Keratinocyte (primary cell): ENCODE results near the gene PHRF1. TPM values are rescaled to one million over a fixed set of nuclear protein-coding genes. Genes with fewer than 3 reads are reported as not detected.

Experiments used
- DNase-seq: peaks from one replicate; pipeline ENCODE4 v3.0.0-alpha.2; 2011; ENCODE audit warnings: low read depth, missing footprints, low spot score
- FAIRE-seq: peaks from 2 replicates; lab custom pipeline; 2011; peaks lifted over from hg19 to GRCh38; lab: Jason Lieb, UNC
- H2AFZ ChIP-seq: 2 replicates; pipeline ENCODE4 v1.6.0; 2012; ENCODE audit warnings: low read length, control low read depth, inconsistent platforms; ENCODE audit not compliant: control insufficient read depth
- H3K27ac ChIP-seq: 2 replicates; pipeline ENCODE4 v1.5.1; 2011; ENCODE audit warnings: low read length; ENCODE audit not compliant: control insufficient read depth, insufficient read depth
- H3K27me3 ChIP-seq: 3 replicates; pipeline ENCODE4 v1.6.0; 2011; ENCODE audit warnings: low read length; ENCODE audit not compliant: control insufficient read depth, insufficient read depth; ENCODE audit errors: extremely low read depth
- H3K36me3 ChIP-seq, 2 experiments: 2 replicates in 1 of 2; 3 replicates in 1 of 2; pipeline ENCODE4 v1.5.1; 2011; ENCODE audit warnings: low read length in 2 of 2, mild to moderate bottlenecking in 1 of 2; ENCODE audit not compliant: control insufficient read depth in 2 of 2, insufficient read depth in 2 of 2; ENCODE audit errors: extremely low read depth in 1 of 2
- H3K4me1 ChIP-seq: 3 replicates; pipeline ENCODE4 v1.5.1; 2011; ENCODE audit warnings: low read length; ENCODE audit not compliant: control insufficient read depth, insufficient read depth; ENCODE audit errors: extremely low read depth
- H3K4me2 ChIP-seq: 3 replicates; pipeline ENCODE4 v1.6.0; 2011; ENCODE audit warnings: low read depth, low read length; ENCODE audit not compliant: control insufficient read depth, insufficient read depth; ENCODE audit errors: extremely low read depth
- H3K4me3 ChIP-seq, 3 experiments: fragments of 200-600 bp in 1 of 3; sonication (generic) in 1 of 3; 2 replicates in 2 of 3; 3 replicates in 1 of 3; pipeline ENCODE4 v1.5.1; 2011 to 2016; ENCODE audit warnings: low read length in 3 of 3, mild to moderate bottlenecking in 3 of 3, control low read depth in 2 of 3, inconsistent platforms in 1 of 3, low read depth in 1 of 3, mixed read lengths in 1 of 3, mixed run types in 1 of 3, moderate library complexity in 1 of 3; ENCODE audit not compliant: control insufficient read depth in 2 of 3, insufficient read depth in 2 of 3; ENCODE audit errors: extremely low read depth in 1 of 3
- H3K79me2 ChIP-seq: 2 replicates; pipeline ENCODE4 v1.6.0; 2012; ENCODE audit warnings: low read length; ENCODE audit not compliant: control insufficient read depth, insufficient read depth
- H3K9ac ChIP-seq: 3 replicates; pipeline ENCODE4 v1.6.0; 2011; ENCODE audit warnings: low read length; ENCODE audit not compliant: control insufficient read depth, insufficient read depth; ENCODE audit errors: extremely low read depth
- H3K9me1 ChIP-seq: 3 replicates; pipeline ENCODE4 v1.6.0; 2011; ENCODE audit warnings: low read length; ENCODE audit not compliant: control insufficient read depth, insufficient read depth; ENCODE audit errors: extremely low read depth
- H3K9me3 ChIP-seq: 2 replicates; pipeline ENCODE4 v1.5.1; 2012; ENCODE audit warnings: low read depth, low read length; ENCODE audit not compliant: control insufficient read depth
- H4K20me1 ChIP-seq: 3 replicates; pipeline ENCODE4 v1.6.0; 2011; ENCODE audit warnings: low read length; ENCODE audit not compliant: control insufficient read depth, insufficient read depth; ENCODE audit errors: extremely low read depth
- EZH2 ChIP-seq: IDR thresholded peaks from one replicate; pipeline ENCODE4 v1.6.1; 2012; ENCODE audit warnings: inconsistent platforms, mild to moderate bottlenecking, low read length, moderate library complexity
- dilution Hi-C: fragments of 300-500 bp; cut with MboI; formaldehyde crosslinking; loops from one replicate; pipeline ENCODE4 v1.7.0; 2020; ENCODE audit warnings: low sequenced_read_pairs; ENCODE audit not compliant: extremely low pct_ligation_motif_present
- polyA plus RNA-seq, 5 experiments: library from polyadenylated mRNA; depleted of rRNA in 3 of 5; stranded (reverse) in 3 of 5; stranded (forward) in 1 of 5; unstranded in 1 of 5; fragments of >200 nt; gene quantifications; 1 replicate in 1 of 5; 2 replicates in 3 of 5; 3 replicates in 1 of 5; pipeline versions ENCODE4 v1.2.1 to v1.2.3, GENCODE V29; 2011 to 2012; ENCODE audit warnings: missing spikeins in 2 of 5, low read depth in 1 of 5, low replicate concordance in 1 of 5
- TF ChIP-seq, protein P1 (sequence below), 3 experiments: IDR thresholded peaks in 1 of 3; conservative IDR thresholded peaks in 1 of 3; optimal IDR thresholded peaks in 1 of 3; 2 replicates in 2 of 3; 3 replicates in 1 of 3; pipeline versions ENCODE3 to v1.5.1; 2011; ENCODE audit warnings: low read length in 3 of 3, mild to moderate bottlenecking in 3 of 3, moderate library complexity in 2 of 3, control low read depth in 1 of 3, inconsistent platforms in 1 of 3; ENCODE audit not compliant: insufficient read depth in 2 of 3; ENCODE audit errors: extremely low read depth in 1 of 3

Gene PHRF1
- polyA plus RNA-seq, 1 donor (not counting 4 experiments of a cell fraction or from before 2014, with no cell fraction given), result 10.7 TPM

DNA sequence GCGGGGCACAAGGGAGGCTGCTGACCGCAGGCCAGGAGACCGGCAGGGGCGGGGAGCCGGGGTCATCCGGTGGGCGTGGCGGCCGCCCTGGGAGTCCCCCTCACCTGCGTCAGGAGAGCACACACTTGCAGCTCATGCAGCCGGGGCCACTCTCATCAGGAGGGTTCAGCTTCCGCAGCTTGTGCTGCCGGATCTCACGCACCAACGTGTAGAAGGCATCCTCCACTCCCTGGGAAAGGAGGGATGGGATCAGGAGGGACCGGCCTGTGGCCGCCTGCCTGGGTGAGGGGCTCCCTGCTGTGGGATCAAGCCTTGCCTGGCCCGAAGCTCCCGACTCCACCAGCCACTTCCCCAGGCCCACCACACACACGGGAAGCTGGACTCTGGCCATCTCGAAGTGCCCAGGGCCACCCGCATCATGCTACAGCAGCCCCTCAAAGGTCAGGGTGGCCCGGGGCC lies 43.7 kb upstream of the PHRF1 start:
- Histone ChIP-seq H4K20me1 (peaks cover 22% of the 10 kb centered on the region), H3K9me3 (no peaks in the 10 kb centered on the region), H2AFZ (no peak overlapping the region), H3K4me2 (no peak overlapping the region), H3K4me1 (peaks cover 22% of the 10 kb centered on the region), H3K27ac (no peak overlapping the region), H3K9me1 (no peaks in the 10 kb centered on the region), H3K27me3 (no peaks in the 10 kb centered on the region), H3K9ac (no peak overlapping the region), H3K4me3 (no peak overlapping the region), H3K36me3 (peaks cover 17 to 27% of the 10 kb centered on the region in 2 experiments), H3K79me2 (peaks cover 31% of the 10 kb centered on the region)
- no peak for TF ChIP-seq EZH2
- TF ChIP-seq, protein P1, sequence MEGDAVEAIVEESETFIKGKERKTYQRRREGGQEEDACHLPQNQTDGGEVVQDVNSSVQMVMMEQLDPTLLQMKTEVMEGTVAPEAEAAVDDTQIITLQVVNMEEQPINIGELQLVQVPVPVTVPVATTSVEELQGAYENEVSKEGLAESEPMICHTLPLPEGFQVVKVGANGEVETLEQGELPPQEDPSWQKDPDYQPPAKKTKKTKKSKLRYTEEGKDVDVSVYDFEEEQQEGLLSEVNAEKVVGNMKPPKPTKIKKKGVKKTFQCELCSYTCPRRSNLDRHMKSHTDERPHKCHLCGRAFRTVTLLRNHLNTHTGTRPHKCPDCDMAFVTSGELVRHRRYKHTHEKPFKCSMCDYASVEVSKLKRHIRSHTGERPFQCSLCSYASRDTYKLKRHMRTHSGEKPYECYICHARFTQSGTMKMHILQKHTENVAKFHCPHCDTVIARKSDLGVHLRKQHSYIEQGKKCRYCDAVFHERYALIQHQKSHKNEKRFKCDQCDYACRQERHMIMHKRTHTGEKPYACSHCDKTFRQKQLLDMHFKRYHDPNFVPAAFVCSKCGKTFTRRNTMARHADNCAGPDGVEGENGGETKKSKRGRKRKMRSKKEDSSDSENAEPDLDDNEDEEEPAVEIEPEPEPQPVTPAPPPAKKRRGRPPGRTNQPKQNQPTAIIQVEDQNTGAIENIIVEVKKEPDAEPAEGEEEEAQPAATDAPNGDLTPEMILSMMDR (optimal IDR thresholded peaks at IDR 0.05 in 1 of 3, IDR thresholded peaks at IDR 0.05 in 1 of 3, conservative IDR thresholded peaks at IDR 0.05 in 1 of 3; ENCODE audit: extremely low read depth in 1 of 3, insufficient read depth in 2 of 3, low read length in 3 of 3), result no peak
- DNase-seq, result no peak
- dilution Hi-C loops, result no loop called here
- FAIRE-seq, result no peak

GRCh38 chr11:532986-533585 lies 43.2 kb upstream of the PHRF1 start:
- dilution Hi-C loops, result no loop called here
- Histone ChIP-seq H3K9me1 (no peaks in the 10 kb centered on the region), H3K27me3 (no peaks in the 10 kb centered on the region), H2AFZ (no peak overlapping the region), H3K4me1 (peaks cover 23% of the 10 kb centered on the region), H3K9me3 (no peaks in the 10 kb centered on the region), H3K4me2 (no peak overlapping the region), H4K20me1 (peaks cover 22% of the 10 kb centered on the region), H3K36me3 (peaks cover 17 to 27% of the 10 kb centered on the region in 2 experiments), H3K9ac (no peak overlapping the region), H3K27ac (no peak overlapping the region), H3K4me3 (no peak overlapping the region), H3K79me2 (peaks cover 31% of the 10 kb centered on the region)
- DNase-seq, result no peak
- no peak for TF ChIP-seq EZH2
- TF ChIP-seq, protein P1 (optimal IDR thresholded peaks at IDR 0.05 in 1 of 3, IDR thresholded peaks at IDR 0.05 in 1 of 3, conservative IDR thresholded peaks at IDR 0.05 in 1 of 3; ENCODE audit: extremely low read depth in 1 of 3, insufficient read depth in 2 of 3, low read length in 3 of 3), result no peak
- FAIRE-seq, result no peak
